ENCODE results near the gene IFIT5.

DNA sequence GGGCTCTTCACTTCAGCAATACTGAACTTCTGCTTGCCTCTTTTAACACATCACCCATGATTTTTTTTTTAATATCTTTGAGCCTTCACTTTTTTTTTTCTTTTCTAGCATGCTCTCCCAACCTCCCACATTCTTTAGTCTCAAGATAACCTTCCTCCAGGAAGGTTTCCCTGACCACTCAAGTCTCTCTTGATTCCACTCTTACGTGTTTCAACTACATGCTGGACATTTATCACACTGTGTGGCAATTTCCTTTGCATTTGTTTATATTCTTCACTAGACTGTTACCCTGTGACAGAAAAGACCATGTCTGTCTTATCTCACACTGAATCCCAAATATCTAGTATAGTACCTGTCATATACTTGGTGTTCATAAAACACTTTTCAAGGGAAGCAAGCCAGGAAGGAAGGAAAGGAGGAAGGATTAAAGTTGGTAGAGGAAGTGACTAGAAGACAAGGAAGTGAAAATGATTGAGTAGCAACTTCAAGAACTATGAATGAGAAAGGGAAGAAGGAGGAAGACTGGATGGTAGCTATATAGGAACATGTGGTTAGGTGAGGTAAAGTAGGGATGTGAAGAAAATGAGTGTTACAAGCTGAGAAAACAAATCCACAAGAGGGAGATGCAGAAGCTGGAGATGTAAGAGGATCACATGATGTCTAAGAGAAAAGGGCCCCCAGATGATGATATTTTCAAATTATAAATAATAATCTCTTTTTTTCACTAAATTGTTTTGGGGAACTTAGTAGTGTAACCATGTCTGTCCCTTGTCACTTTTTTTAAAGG lies 40.4 kb downstream of the IFIT5 start:
- no peak for TF ChIP-seq CTCF (IDR thresholded peaks at IDR 0.05)
- TF ChIP-seq POLR2AphosphoS5 (IDR thresholded peaks at IDR 0.05; ENCODE audit: insufficient read depth in 1 of 2, low read depth in 1 of 2), result no peak

All from vagina (tissue), 2 donors.